Endothelial cell of hepatic sinusoid (primary cell): Measurements from ENCODE around the gene CCDC24.

Experiments
- in situ Hi-C: cut with HindIII; loops from 2 replicates; pipeline ENCODE4 v1.10.0; 2017; ENCODE audit warnings: low sequenced_read_pairs

Gene CCDC24

GRCh38 chr1:44019466-44019948 is 28.1 kb downstream of the CCDC24 start:
- in situ Hi-C loops: no loop called here

GRCh38 chr1:44020464-44020863 is 29.1 kb downstream of the CCDC24 start:
- in situ Hi-C loops: no loop called here

GRCh38 chr1:44021156-44021555 is 29.8 kb downstream of the CCDC24 start:
- in situ Hi-C loops: no loop called here

- in situ Hi-C loops: no loop called here
Measured at GRCh38 chr1:44021581-44022321, 30.4 kb downstream of the CCDC24 start.

- in situ Hi-C loops: no loop called here
Measured at GRCh38 chr1:44024031-44024902, 32.9 kb downstream of the CCDC24 start.

- in situ Hi-C loops: loop anchor here (5.0 kb wide), 2 partner anchors 53 to 88 kb away; partner anchors contain the start of genes ATP6V0B and DPH2
Measured at GRCh38 chr1:44024903-44025525, 33.6 kb downstream of the CCDC24 start.

- in situ Hi-C loops: loop anchor here (5.0 kb wide), 2 partner anchors 54 to 89 kb away; partner anchors contain the start of genes ATP6V0B and DPH2
Measured at GRCh38 chr1:44025816-44026215, 34.4 kb downstream of the CCDC24 start.

GRCh38 chr1:44027320-44027719 is 35.9 kb downstream of the CCDC24 start:
- in situ Hi-C loops: loop anchor here (5.0 kb wide), 2 partner anchors 55 to 90 kb away; partner anchors contain the start of genes ATP6V0B and DPH2

- in situ Hi-C loops: loop anchor here (5.0 kb wide), 2 partner anchors 57 to 92 kb away; partner anchors contain the start of genes ATP6V0B and DPH2
Measured at GRCh38 chr1:44029260-44029910, 38.0 kb downstream of the CCDC24 start.

GRCh38 chr1:44029911-44030604 is 38.7 kb downstream of the CCDC24 start:
- in situ Hi-C loops: loop anchor here (5.0 kb wide), 2 partner anchors 58 to 93 kb away; partner anchors contain the start of genes ATP6V0B and DPH2

GRCh38 chr1:44030605-44031251 is 39.3 kb downstream of the CCDC24 start:
- in situ Hi-C loops: no loop called here

GRCh38 chr1:44031252-44032169 is 40.1 kb downstream of the CCDC24 start, which contains the start of gene SLC6A9:
Gene SLC6A9, minus strand, starts transcription at chr1:44031462. Its CDS starts 7,185 bp downstream, at chr1:44024277.
- in situ Hi-C loops: no loop called here

- in situ Hi-C loops: no loop called here
Measured at GRCh38 chr1:44032170-44032790, 40.9 kb downstream of the CCDC24 start.

- in situ Hi-C loops: no loop called here
Measured at GRCh38 chr1:44033041-44033575, 41.7 kb downstream of the CCDC24 start.

GRCh38 chr1:44033756-44034155 is 42.4 kb downstream of the CCDC24 start:
- in situ Hi-C loops: no loop called here

GRCh38 chr1:44034423-44034822 is 43.0 kb downstream of the CCDC24 start:
- in situ Hi-C loops: no loop called here

- in situ Hi-C loops: no loop called here
Measured at GRCh38 chr1:44034976-44035716, 43.7 kb downstream of the CCDC24 start.
